Keratinocyte (primary cell): Measurements from ENCODE around the gene TMED6. TPM values are rescaled to one million over a fixed set of nuclear protein-coding genes. Genes with fewer than 3 reads are reported as not detected.

Experiments used
- DNase-seq: peaks from one replicate; pipeline ENCODE4 v3.0.0-alpha.2; 2011; ENCODE audit warnings: low read depth, missing footprints, low spot score
- FAIRE-seq: peaks from 2 replicates; lab custom pipeline; 2011; peaks lifted over from hg19 to GRCh38; lab: Jason Lieb, UNC
- H2AFZ ChIP-seq: 2 replicates; pipeline ENCODE4 v1.6.0; 2012; ENCODE audit warnings: low read length, control low read depth, inconsistent platforms; ENCODE audit not compliant: control insufficient read depth
- H3K27ac ChIP-seq: 2 replicates; pipeline ENCODE4 v1.5.1; 2011; ENCODE audit warnings: low read length; ENCODE audit not compliant: control insufficient read depth, insufficient read depth
- H3K27me3 ChIP-seq: 3 replicates; pipeline ENCODE4 v1.6.0; 2011; ENCODE audit warnings: low read length; ENCODE audit not compliant: control insufficient read depth, insufficient read depth; ENCODE audit errors: extremely low read depth
- H3K36me3 ChIP-seq, 2 experiments: 2 replicates in 1 of 2; 3 replicates in 1 of 2; pipeline ENCODE4 v1.5.1; 2011; ENCODE audit warnings: low read length in 2 of 2, mild to moderate bottlenecking in 1 of 2; ENCODE audit not compliant: control insufficient read depth in 2 of 2, insufficient read depth in 2 of 2; ENCODE audit errors: extremely low read depth in 1 of 2
- H3K4me1 ChIP-seq: 3 replicates; pipeline ENCODE4 v1.5.1; 2011; ENCODE audit warnings: low read length; ENCODE audit not compliant: control insufficient read depth, insufficient read depth; ENCODE audit errors: extremely low read depth
- H3K4me2 ChIP-seq: 3 replicates; pipeline ENCODE4 v1.6.0; 2011; ENCODE audit warnings: low read depth, low read length; ENCODE audit not compliant: control insufficient read depth, insufficient read depth; ENCODE audit errors: extremely low read depth
- H3K4me3 ChIP-seq, 3 experiments: fragments of 200-600 bp in 1 of 3; sonication (generic) in 1 of 3; 2 replicates in 2 of 3; 3 replicates in 1 of 3; pipeline ENCODE4 v1.5.1; 2011 to 2016; ENCODE audit warnings: low read length in 3 of 3, mild to moderate bottlenecking in 3 of 3, control low read depth in 2 of 3, inconsistent platforms in 1 of 3, low read depth in 1 of 3, mixed read lengths in 1 of 3, mixed run types in 1 of 3, moderate library complexity in 1 of 3; ENCODE audit not compliant: control insufficient read depth in 2 of 3, insufficient read depth in 2 of 3; ENCODE audit errors: extremely low read depth in 1 of 3
- H3K79me2 ChIP-seq: 2 replicates; pipeline ENCODE4 v1.6.0; 2012; ENCODE audit warnings: low read length; ENCODE audit not compliant: control insufficient read depth, insufficient read depth
- H3K9ac ChIP-seq: 3 replicates; pipeline ENCODE4 v1.6.0; 2011; ENCODE audit warnings: low read length; ENCODE audit not compliant: control insufficient read depth, insufficient read depth; ENCODE audit errors: extremely low read depth
- H3K9me1 ChIP-seq: 3 replicates; pipeline ENCODE4 v1.6.0; 2011; ENCODE audit warnings: low read length; ENCODE audit not compliant: control insufficient read depth, insufficient read depth; ENCODE audit errors: extremely low read depth
- H3K9me3 ChIP-seq: 2 replicates; pipeline ENCODE4 v1.5.1; 2012; ENCODE audit warnings: low read depth, low read length; ENCODE audit not compliant: control insufficient read depth
- H4K20me1 ChIP-seq: 3 replicates; pipeline ENCODE4 v1.6.0; 2011; ENCODE audit warnings: low read length; ENCODE audit not compliant: control insufficient read depth, insufficient read depth; ENCODE audit errors: extremely low read depth
- CTCF ChIP-seq, 3 experiments: IDR thresholded peaks in 1 of 3; conservative IDR thresholded peaks in 1 of 3; optimal IDR thresholded peaks in 1 of 3; 2 replicates in 2 of 3; 3 replicates in 1 of 3; pipeline versions ENCODE3 to v1.5.1; 2011; ENCODE audit warnings: low read length in 3 of 3, mild to moderate bottlenecking in 3 of 3, moderate library complexity in 2 of 3, control low read depth in 1 of 3, inconsistent platforms in 1 of 3; ENCODE audit not compliant: insufficient read depth in 2 of 3; ENCODE audit errors: extremely low read depth in 1 of 3
- EZH2 ChIP-seq: IDR thresholded peaks from one replicate; pipeline ENCODE4 v1.6.1; 2012; ENCODE audit warnings: inconsistent platforms, mild to moderate bottlenecking, low read length, moderate library complexity
- dilution Hi-C: fragments of 300-500 bp; cut with MboI; formaldehyde crosslinking; loops from one replicate; pipeline ENCODE4 v1.7.0; 2020; ENCODE audit warnings: low sequenced_read_pairs; ENCODE audit not compliant: extremely low pct_ligation_motif_present
- polyA plus RNA-seq, 5 experiments: library from polyadenylated mRNA; depleted of rRNA in 3 of 5; stranded (reverse) in 3 of 5; stranded (forward) in 1 of 5; unstranded in 1 of 5; fragments of >200 nt; gene quantifications; 1 replicate in 1 of 5; 2 replicates in 3 of 5; 3 replicates in 1 of 5; pipeline versions ENCODE4 v1.2.1 to v1.2.3, GENCODE V29; 2011 to 2012; ENCODE audit warnings: missing spikeins in 2 of 5, low read depth in 1 of 5, low replicate concordance in 1 of 5

The TMED6 gene
- polyA plus RNA-seq, 1 donor (not counting 4 experiments of a cell fraction or from before 2014, with no cell fraction given): 0.09 TPM

- Histone ChIP-seq H3K36me3 (peaks cover 13 to 20% of the 10 kb centered on the region in 2 experiments), H3K4me2 (no peak overlapping the region), H3K27ac (no peak overlapping the region), H2AFZ (no peak overlapping the region), H4K20me1 (peaks cover 6% of the 10 kb centered on the region), H3K9ac (no peak overlapping the region), H3K4me1 (peaks cover 10% of the 10 kb centered on the region), H3K79me2 (peaks cover 54% of the 10 kb centered on the region), H3K27me3 (no peaks in the 10 kb centered on the region), H3K9me1 (peaks cover 3% of the 10 kb centered on the region), H3K9me3 (no peaks in the 10 kb centered on the region), H3K4me3 (no peak overlapping the region)
- FAIRE-seq: no peak
- dilution Hi-C loops: no loop called here
- TF ChIP-seq EZH2 (no peak), CTCF (optimal IDR thresholded peaks at IDR 0.05 in 1 of 3, IDR thresholded peaks at IDR 0.05 in 1 of 3, conservative IDR thresholded peaks at IDR 0.05 in 1 of 3; ENCODE audit: extremely low read depth in 1 of 3, insufficient read depth in 2 of 3, low read length in 3 of 3) (no peak)
- DNase-seq: no peak
Observed at GRCh38 chr16:69313469-69313868, 38.1 kb downstream of the TMED6 start.

GRCh38 chr16:69311533-69312387 is 39.8 kb downstream of the TMED6 start:
- Histone ChIP-seq H3K9me3 (no peaks in the 10 kb centered on the region), H3K4me2 (peak overlapping the region; percentile 98), H3K79me2 (peaks cover 52% of the 10 kb centered on the region), H4K20me1 (peaks cover 6% of the 10 kb centered on the region), H3K9ac (peak overlapping the region; percentile 82), H2AFZ (peak overlapping the region; percentile 2), H3K27me3 (no peaks in the 10 kb centered on the region), H3K4me3 (peak overlapping the region; percentile 81 to 91 (median 86)), H3K36me3 (peaks cover 8 to 13% of the 10 kb centered on the region in 2 experiments), H3K4me1 (peaks cover 10% of the 10 kb centered on the region), H3K9me1 (peaks cover 3% of the 10 kb centered on the region), H3K27ac (peak overlapping the region; percentile 66)
- dilution Hi-C loops: no loop called here
- no peak for TF ChIP-seq EZH2
- TF ChIP-seq CTCF (optimal IDR thresholded peaks at IDR 0.05 in 1 of 3, IDR thresholded peaks at IDR 0.05 in 1 of 3, conservative IDR thresholded peaks at IDR 0.05 in 1 of 3; ENCODE audit: extremely low read depth in 1 of 3, insufficient read depth in 2 of 3, low read length in 3 of 3): peak in 2 of 3 experiments; percentile 8 to 49
- DNase-seq (no peak), FAIRE-seq (no peak)
